D721Med (cell line): Measurements from ENCODE around the gene PLCB3.

Experiments
- DNase-seq: peaks from one replicate; pipeline ENCODE4 v3.0.0; 2011; ENCODE audit warnings: low spot score; ENCODE audit not compliant: insufficient read length
- FAIRE-seq: peaks from 2 replicates; lab custom pipeline; 2011; peaks lifted over from hg19 to GRCh38; lab: Jason Lieb, UNC
- TF ChIP-seq, protein P1 (sequence below): IDR thresholded peaks from 2 replicates; pipeline ENCODE4 v1.5.1; 2012; ENCODE audit warnings: mild to moderate bottlenecking, control low read depth; ENCODE audit not compliant: insufficient read depth; ENCODE audit errors: missing control alignments

Gene PLCB3

GRCh38 chr11:64232182-64232966 is 19.0 kb upstream of the PLCB3 start:
- no peak for DNase-seq
- FAIRE-seq = no peak
- TF ChIP-seq, protein P1, sequence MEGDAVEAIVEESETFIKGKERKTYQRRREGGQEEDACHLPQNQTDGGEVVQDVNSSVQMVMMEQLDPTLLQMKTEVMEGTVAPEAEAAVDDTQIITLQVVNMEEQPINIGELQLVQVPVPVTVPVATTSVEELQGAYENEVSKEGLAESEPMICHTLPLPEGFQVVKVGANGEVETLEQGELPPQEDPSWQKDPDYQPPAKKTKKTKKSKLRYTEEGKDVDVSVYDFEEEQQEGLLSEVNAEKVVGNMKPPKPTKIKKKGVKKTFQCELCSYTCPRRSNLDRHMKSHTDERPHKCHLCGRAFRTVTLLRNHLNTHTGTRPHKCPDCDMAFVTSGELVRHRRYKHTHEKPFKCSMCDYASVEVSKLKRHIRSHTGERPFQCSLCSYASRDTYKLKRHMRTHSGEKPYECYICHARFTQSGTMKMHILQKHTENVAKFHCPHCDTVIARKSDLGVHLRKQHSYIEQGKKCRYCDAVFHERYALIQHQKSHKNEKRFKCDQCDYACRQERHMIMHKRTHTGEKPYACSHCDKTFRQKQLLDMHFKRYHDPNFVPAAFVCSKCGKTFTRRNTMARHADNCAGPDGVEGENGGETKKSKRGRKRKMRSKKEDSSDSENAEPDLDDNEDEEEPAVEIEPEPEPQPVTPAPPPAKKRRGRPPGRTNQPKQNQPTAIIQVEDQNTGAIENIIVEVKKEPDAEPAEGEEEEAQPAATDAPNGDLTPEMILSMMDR = no peak

GRCh38 chr11:64232967-64233315 is 18.4 kb upstream of the PLCB3 start:
- DNase-seq = no peak
- FAIRE-seq = no peak

GRCh38 chr11:64233913-64234586 is 17.3 kb upstream of the PLCB3 start, which contains the start of gene VEGFB:
VEGFB (plus strand) TSS chr11:64234584; CDS start chr11:64234834, 250 bp downstream.
- TF ChIP-seq, protein P1 = no peak
- peak; percentile 82 for DNase-seq
- no peak for FAIRE-seq

More at GRCh38 chr11:64232967-64233315, 18.4 kb upstream of the PLCB3 start:
- TF ChIP-seq, protein P1 = no peak

GRCh38 chr11:64234647-64235379 is 16.5 kb upstream of the PLCB3 start:
- TF ChIP-seq, protein P1 = no peak
- DNase-seq (no peak), FAIRE-seq (no peak)

DNA sequence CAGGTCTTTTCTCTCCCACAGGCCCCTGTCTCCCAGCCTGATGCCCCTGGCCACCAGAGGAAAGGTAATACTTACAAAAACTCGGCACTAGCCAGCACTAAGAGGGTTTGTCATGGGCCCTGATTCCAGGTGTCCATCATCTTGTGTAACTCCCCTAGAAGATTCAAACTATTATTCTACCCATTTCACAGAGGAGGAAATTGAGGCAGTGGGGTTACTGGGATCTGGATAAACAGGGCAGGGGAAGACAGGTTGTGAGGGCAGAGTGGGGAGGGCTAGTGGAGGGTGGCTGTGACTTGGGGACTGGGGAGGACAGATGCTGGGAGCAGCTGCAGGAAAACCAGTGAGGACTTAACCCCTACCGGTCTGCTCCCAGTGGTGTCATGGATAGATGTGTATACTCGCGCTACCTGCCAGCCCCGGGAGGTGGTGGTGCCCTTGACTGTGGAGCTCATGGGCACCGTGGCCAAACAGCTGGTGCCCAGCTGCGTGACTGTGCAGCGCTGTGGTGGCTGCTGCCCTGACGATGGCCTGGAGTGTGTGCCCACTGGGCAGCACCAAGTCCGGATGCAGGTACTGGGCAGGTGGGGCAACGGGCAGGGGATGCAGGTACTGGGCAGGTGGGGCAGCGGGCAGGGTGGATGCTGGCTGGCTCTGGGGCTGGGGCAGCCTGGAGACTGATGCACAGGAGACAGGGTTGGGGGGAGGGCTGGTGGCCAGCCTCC is 15.7 kb upstream of the PLCB3 start:
- TF ChIP-seq, protein P1 = no peak
- no peak for FAIRE-seq
- DNase-seq = no peak

DNA sequence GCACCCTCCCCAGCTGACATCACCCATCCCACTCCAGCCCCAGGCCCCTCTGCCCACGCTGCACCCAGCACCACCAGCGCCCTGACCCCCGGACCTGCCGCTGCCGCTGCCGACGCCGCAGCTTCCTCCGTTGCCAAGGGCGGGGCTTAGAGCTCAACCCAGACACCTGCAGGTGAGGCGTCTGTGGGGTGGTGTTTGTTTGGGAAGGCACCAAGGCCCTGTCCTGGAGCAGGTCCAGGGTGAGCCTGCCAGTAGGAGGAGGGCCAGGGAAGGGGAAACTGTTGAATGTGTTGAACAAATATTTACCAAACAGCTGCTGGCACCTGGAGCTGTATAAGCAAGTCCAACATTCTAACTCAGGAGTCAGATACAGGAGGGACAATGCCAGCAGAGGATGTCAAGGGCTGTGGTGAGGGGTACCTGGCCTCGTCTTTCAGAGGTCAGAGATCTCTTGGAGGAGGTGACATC is 13.8 kb upstream of the PLCB3 start:
- FAIRE-seq = no peak
- DNase-seq = no peak
- TF ChIP-seq, protein P1 = no peak
